Hematopoietic multipotent progenitor cell (in vitro differentiated cells): ENCODE measurements around the gene RPS2. TPM values are rescaled to one million over a fixed set of nuclear protein-coding genes. Genes with fewer than 3 reads are reported as not detected.
"Not testable (repeated sequence)": the region's sequence is repeated elsewhere in the genome, so short reads cannot be mapped to it uniquely, and the experiment has no call there.

Experiments
- DNase-seq, 3 donors: peaks; one replicate each; pipeline ENCODE4 v3.0.0-alpha.2; 2011 to 2015; ENCODE audit warnings: low read depth in 2 of 3, low spot score in 2 of 3
- total RNA-seq: library from RNA; depleted of rRNA; stranded (reverse); fragments of >200 nt; gene quantifications from one replicate; pipeline ENCODE4 v1.2.3, GENCODE V29; 2012

RPS2 gene
- total RNA-seq, 1 donor: 14,735 TPM

GRCh38 chr16:1965396-1966001 is 873 bp upstream of the RPS2 start:
- no peak for DNase-seq

GRCh38 chr16:1963806-1964505 is 670 bp downstream of the RPS2 start:
- DNase-seq: peak in 1 of 3 donors; percentile 46

- not testable (repeated sequence) for DNase-seq
Observed at GRCh38 chr16:1962161-1963153, 2.2 kb downstream of the RPS2 start.

- no peak for DNase-seq
Observed at GRCh38 chr16:1961651-1962067, 3.0 kb downstream of the RPS2 start.

- no peak for DNase-seq
Observed at GRCh38 chr16:1960665-1961630, 3.7 kb downstream of the RPS2 start.

- DNase-seq: peak; percentile 80 to 87 (median 82)
Observed at GRCh38 chr16:1959269-1960039, 5.2 kb downstream of the RPS2 start, which contains the start of gene NDUFB10. Gene NDUFB10 (plus strand): TSS chr16:1959538. CDS start chr16:1959625, 87 bp downstream.

GRCh38 chr16:1958715-1959268 is 5.8 kb downstream of the RPS2 start:
- no peak for DNase-seq

- DNase-seq: not testable (repeated sequence)
Observed at GRCh38 chr16:1958143-1958491, 6.5 kb downstream of the RPS2 start.

GRCh38 chr16:1957434-1958142 is 7.0 kb downstream of the RPS2 start:
- not testable (repeated sequence) for DNase-seq

GRCh38 chr16:1953734-1954133 is 10.9 kb downstream of the RPS2 start:
- DNase-seq: no peak

GRCh38 chr16:1950559-1950958 is 14.1 kb downstream of the RPS2 start:
- no peak for DNase-seq

- no peak for DNase-seq
Observed at GRCh38 chr16:1950047-1950446, 14.6 kb downstream of the RPS2 start.

- no peak for DNase-seq
Observed at GRCh38 chr16:1949507-1949906, 15.1 kb downstream of the RPS2 start.

GRCh38 chr16:1947369-1947670 is 17.3 kb downstream of the RPS2 start:
- no peak for DNase-seq

GRCh38 chr16:1946495-1947368 is 17.9 kb downstream of the RPS2 start:
- no peak for DNase-seq

GRCh38 chr16:1945559-1946391 is 18.9 kb downstream of the RPS2 start:
- DNase-seq: no peak
